NCI-H748 (cell line): ENCODE results near the gene C1orf53.

Experiments used
- DNase-seq: peaks from one replicate; lab custom pipeline; 2025; ENCODE audit not compliant: unreplicated experiment; lab: John Stamatoyannopoulos, UW

The C1orf53 gene

DNA sequence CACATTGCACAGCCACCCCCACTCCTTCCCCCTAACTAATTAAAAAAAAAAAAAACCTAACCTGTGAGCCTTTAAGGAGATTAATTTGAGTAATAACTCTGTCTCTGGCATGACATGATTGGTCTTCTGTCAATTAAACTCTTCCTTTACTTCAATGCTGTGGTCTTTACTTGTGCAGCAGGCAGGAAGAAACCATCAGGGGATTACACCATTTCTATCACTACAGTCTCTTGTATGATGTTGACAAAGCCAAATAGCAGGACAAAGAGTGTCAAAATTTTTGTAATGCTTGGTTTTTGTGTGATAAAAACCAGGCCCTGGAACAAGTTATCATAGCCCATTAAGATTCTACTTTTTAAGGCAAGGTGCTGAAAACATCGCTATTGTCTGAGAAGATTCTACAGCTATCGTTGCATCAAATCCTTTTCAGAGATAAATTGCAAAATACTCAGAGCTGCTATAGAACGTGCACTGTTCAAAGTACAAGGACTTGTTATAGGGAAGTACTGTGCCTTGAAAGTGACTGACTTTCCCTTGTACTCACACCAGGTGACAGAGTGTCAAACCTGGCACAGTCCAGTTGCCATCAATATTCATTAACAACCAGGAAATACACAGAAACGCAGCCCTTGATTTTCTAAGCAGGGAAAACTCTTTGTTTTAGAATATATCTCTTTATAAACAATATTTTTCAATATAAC lies 52.4 kb downstream of the C1orf53 start:
- no peak for DNase-seq

GRCh38 chr1:197955486-197956394 lies 53.3 kb downstream of the C1orf53 start:
- DNase-seq: no peak
